C4-2B (cell line): ENCODE measurements around the gene ATP6V0A4.

ENCODE experiments used
- H3K27ac ChIP-seq: fragments of 450-650 bp; 2 replicates; pipeline ENCODE4 v1.5.1; 2017
- ZFX ChIP-seq: fragments of 450-650 bp; IDR thresholded peaks from 2 replicates; pipeline ENCODE4 v1.6.1; 2017
- TF ChIP-seq, protein P1 (sequence below): fragments of 450-650 bp; conservative IDR thresholded peaks from 2 replicates; pipeline ENCODE4 v1.5.1; 2017; ENCODE audit warnings: mild to moderate bottlenecking

The ATP6V0A4 gene

DNA sequence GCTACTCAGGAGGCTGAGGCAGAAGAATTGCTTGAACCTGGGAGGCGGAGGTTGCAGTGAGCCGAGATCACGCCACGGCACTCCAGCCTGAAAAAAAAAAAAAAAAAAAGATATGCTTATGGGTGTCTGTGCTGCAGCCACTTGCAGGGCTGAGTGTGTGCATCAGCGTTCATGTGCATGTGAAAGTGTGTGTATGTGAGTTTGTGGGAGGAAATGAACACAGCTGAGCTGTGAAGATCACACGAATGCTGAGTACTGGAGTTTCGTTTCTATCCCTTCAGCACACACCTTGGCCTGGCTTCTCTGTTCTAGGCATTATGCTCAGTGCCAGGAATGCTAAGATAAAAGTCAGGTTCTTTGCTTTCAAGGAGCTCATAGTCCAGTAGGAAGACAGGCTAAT lies 84.8 kb downstream of the ATP6V0A4 start:
- TF ChIP-seq, protein P1, sequence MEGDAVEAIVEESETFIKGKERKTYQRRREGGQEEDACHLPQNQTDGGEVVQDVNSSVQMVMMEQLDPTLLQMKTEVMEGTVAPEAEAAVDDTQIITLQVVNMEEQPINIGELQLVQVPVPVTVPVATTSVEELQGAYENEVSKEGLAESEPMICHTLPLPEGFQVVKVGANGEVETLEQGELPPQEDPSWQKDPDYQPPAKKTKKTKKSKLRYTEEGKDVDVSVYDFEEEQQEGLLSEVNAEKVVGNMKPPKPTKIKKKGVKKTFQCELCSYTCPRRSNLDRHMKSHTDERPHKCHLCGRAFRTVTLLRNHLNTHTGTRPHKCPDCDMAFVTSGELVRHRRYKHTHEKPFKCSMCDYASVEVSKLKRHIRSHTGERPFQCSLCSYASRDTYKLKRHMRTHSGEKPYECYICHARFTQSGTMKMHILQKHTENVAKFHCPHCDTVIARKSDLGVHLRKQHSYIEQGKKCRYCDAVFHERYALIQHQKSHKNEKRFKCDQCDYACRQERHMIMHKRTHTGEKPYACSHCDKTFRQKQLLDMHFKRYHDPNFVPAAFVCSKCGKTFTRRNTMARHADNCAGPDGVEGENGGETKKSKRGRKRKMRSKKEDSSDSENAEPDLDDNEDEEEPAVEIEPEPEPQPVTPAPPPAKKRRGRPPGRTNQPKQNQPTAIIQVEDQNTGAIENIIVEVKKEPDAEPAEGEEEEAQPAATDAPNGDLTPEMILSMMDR, result no peak
- TF ChIP-seq ZFX, result no peak
- H3K27ac ChIP-seq, result no peak overlapping the region

DNA sequence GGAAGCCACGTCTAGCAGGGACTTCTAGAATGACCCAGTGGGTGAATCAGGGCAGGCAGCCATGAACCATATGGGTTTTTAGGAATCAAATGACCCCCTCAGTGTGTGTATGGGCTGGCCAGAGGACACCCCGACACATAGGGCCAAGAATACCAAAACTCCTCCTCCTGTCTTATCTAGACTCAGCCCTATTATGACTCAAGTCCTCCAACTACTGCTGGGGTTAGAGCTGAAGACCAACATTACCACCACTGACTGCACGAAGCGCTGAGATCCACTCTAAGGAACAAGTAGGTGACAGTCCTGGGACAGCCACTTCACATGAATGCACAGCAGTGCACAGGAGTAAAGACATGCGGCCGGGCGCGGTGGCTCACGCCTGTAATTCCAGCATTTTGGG lies 85.3 kb downstream of the ATP6V0A4 start:
- no peak for TF ChIP-seq ZFX
- TF ChIP-seq, protein P1, result no peak

DNA sequence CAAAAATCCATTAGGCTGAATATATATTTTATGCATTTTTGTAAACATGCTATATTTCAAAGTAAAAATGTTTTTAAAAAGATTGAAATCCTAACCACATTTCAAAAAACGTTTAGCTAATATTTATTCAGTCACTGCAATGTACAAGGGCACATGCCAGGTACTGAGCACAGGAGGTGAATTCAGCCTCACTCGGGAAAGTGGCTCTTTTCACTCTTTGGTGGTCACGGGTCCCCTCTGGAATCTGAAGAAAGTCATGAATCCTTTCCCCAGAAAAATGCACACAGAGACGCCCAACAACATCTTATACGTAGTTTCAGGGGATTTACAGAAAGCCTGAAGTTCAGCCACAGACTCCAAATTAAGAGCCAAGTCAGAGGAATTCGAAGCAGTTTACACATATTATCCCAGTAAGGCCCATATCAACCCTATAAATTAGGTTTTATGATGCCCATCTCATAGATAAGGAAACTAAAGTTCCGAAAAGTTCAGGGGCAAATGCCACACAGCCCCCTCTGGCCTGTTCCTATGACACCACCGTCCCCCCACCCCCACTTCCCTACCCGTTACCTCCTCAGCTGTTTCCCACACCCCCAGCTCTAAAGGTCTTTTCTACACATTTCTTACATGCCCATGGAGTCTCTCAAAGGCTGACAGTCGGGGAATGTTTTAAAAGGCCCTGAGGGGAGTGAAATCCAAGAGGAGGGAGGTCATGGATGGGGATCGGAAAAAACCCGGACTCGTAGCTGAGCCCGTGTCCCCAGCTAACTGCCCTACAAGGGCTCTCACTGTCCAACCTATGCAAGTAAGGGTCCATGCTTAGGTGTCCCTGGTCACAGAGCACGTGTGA lies 87.2 kb downstream of the ATP6V0A4 start:
- H3K27ac ChIP-seq, result no peak overlapping the region
- TF ChIP-seq ZFX, result no peak
- TF ChIP-seq, protein P1, result no peak

More for the DNA sequence above, 85.3 kb downstream of the ATP6V0A4 start:
- H3K27ac ChIP-seq, result no peak overlapping the region

DNA sequence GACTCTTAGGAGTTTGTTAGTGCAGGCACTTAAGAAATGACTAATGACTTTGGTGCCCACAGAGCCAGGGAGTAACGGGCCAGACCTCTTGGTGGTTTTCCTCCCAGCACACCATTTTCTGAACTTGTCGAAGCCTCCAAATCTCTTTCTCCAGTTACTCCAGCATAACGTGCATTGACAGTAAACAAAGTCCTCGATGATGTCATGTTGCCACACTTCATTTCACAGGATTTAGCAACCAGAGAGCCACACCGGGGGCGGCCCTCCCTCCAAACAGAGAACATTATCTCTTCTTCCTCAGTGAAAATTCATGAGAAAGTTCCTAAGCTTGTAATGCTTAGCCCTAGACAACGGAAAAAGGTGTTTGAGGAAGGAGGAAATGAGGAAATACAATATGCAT lies 92.8 kb downstream of the ATP6V0A4 start:
- TF ChIP-seq, protein P1, result no peak
- no peak for TF ChIP-seq ZFX
- H3K27ac ChIP-seq, result no peak overlapping the region

DNA sequence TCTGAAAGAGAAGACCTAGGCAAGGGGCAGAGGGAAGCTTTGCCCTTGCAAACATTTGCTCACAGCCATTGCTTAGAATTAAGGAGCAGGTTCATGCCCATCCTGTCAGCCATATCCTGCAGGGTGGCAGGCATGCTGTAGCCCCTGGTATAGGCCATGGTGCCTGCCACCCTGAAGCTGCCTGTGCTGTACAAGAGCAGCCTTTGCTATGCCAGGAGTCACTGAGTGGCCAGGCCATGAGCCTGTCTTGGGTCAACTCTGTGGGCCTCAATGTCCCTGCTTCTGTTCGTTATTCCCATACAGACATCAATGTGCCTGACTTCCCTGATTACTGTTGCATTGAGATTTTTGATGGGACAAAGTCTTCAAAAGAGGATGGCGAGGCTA lies 96.5 kb downstream of the ATP6V0A4 start:
- TF ChIP-seq ZFX, result no peak
- TF ChIP-seq, protein P1, result no peak
- no peak overlapping the region for H3K27ac ChIP-seq

DNA sequence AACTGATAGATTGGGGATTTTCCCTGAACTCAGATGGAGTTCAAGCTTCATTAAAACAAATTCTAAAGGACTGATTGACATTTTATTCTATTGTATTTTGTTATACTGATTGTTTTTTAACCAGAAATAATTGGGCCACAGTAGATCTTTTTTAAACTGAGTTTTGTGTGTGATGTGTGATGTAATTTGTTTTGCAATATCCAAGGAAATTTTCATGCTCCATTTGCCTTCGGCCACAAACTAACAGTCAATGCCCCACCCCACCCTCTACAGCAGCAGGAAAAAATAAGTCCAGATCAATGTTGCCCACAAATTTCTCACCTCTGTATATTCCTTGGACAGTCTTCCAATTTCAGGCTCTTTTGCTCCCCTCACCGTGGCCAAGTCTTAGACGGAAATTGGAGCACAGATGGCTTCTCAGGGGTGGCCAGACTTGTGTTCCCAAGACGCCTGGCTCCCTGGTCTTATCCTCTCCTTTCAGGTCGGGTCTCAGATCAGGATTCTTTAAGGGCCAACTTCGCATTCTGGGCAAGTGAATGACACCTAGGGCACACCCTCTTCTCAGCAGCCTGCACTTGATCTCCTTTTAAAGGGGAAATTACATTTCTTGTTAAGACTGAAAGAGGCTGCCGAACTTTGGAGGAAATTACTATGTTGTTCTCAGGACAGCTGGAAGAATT lies 97.0 kb downstream of the ATP6V0A4 start, which contains the start of gene SVOPL:
SVOPL (minus strand) TSS at position 506 of the 680 bp plus-strand sequence. CDS start 22,317 bp downstream, outside the sequence.
- H3K27ac ChIP-seq, result no peak within 1 kb of the TSS
- TF ChIP-seq ZFX, result no peak
- TF ChIP-seq, protein P1, result no peak

DNA sequence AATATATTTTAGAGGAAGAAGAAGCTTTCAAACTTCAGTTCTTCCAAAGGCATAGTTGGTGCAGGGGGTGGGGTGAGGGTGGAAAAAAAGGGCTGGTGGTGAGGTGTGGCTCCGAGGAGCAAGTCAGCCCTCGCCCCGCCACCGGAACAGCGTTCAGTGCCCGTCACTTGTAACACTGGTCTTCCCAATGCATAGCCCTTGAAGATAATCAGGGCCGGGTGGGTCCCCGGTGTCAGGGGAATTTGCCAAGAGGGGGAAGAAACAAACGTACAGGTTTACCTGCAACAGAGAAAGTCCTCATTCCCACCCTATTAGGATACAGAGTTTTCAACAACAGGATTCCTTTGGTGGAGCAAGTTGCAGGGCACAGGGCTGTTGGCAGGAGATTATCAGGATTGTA lies 98.3 kb downstream of the ATP6V0A4 start:
- TF ChIP-seq ZFX, result no peak
- TF ChIP-seq, protein P1, result no peak

More for the DNA sequence above, 98.3 kb downstream of the ATP6V0A4 start:
- H3K27ac ChIP-seq, result no peak overlapping the region
